HEK293 (cell line): Measurements from ENCODE around the gene C9orf72.

Source experiments
- CTCF ChIA-PET: fragments of 350-600 bp; formaldehyde crosslinking; extraction: SDS; loops from one replicate; lab custom pipeline; 2021; ENCODE audit warnings: antibody characterized with exemption; lab: Yijun Ruan, JAX
- POLR2A ChIA-PET: fragments of 300-600 bp; formaldehyde crosslinking; extraction: SDS; loops from one replicate; lab custom pipeline; 2020; ENCODE audit warnings: antibody characterized with exemption, inconsistent platforms; lab: Yijun Ruan, JAX
- H3K27ac ChIP-seq: fragments of 200-500 bp; sonication (Bioruptor generic); 2 replicates; pipeline ENCODE4 v1.5.1; 2014; ENCODE audit warnings: low read depth, low read length, control low read depth, inconsistent platforms; ENCODE audit errors: extremely low read depth
- H3K36me3 ChIP-seq, 2 experiments: fragments of 200-500 bp in 1 of 2; sonication (Bioruptor generic) in 1 of 2; 1 replicate in 1 of 2; 2 replicates in 1 of 2; pipeline ENCODE4 v1.5.1; 2014 to 2017; ENCODE audit warnings: inconsistent platforms in 2 of 2, low read length in 2 of 2; ENCODE audit not compliant: control insufficient read depth in 2 of 2, insufficient read depth in 1 of 2
- H3K4me1 ChIP-seq: fragments of 200-500 bp; sonication (Bioruptor generic); 2 replicates; pipeline ENCODE4 v1.5.1; 2014; ENCODE audit warnings: mild to moderate bottlenecking, low read length, inconsistent platforms; ENCODE audit not compliant: control insufficient read depth, insufficient read depth
- H3K4me3 ChIP-seq: 2 replicates; pipeline ENCODE4 v1.5.1; 2011; ENCODE audit warnings: low read depth, mild to moderate bottlenecking, control low read depth, low read length, moderate library complexity
- H3K9me3 ChIP-seq: fragments of 200-500 bp; sonication (Bioruptor generic); 2 replicates; pipeline ENCODE4 v1.5.1; 2014; ENCODE audit warnings: low read depth, low read length, inconsistent platforms; ENCODE audit not compliant: control insufficient read depth, insufficient read depth
- ATF2 ChIP-seq: fragments of 450-650 bp; formaldehyde crosslinking; IDR thresholded peaks from 2 replicates; pipeline ENCODE4 v1.5.1; 2016; ENCODE audit warnings: missing biosample characterization, missing genetic modification characterization, low read depth
- MYNN ChIP-seq: fragments of 450-650 bp; formaldehyde crosslinking; IDR thresholded peaks from 2 replicates; pipeline ENCODE4 v1.5.1; 2016; ENCODE audit warnings: missing biosample characterization, missing genetic modification characterization, borderline replicate concordance
- REPIN1 ChIP-seq: fragments of 450-650 bp; formaldehyde crosslinking; IDR thresholded peaks from 2 replicates; pipeline ENCODE4 v1.5.1; 2017; ENCODE audit warnings: missing biosample characterization, missing genetic modification characterization, low read depth
- ZBTB7A ChIP-seq: fragments of 450-650 bp; formaldehyde crosslinking; IDR thresholded peaks from 2 replicates; pipeline ENCODE4 v1.5.1; 2016; ENCODE audit warnings: low read depth, missing biosample characterization, missing genetic modification characterization
- ZNF157 ChIP-seq: fragments of 450-650 bp; formaldehyde crosslinking; IDR thresholded peaks from 2 replicates; pipeline ENCODE4 v1.5.1; 2016; ENCODE audit warnings: missing biosample characterization, missing genetic modification characterization
- ZNF16 ChIP-seq: fragments of 450-650 bp; formaldehyde crosslinking; IDR thresholded peaks from 2 replicates; pipeline ENCODE4 v1.5.1; 2016; ENCODE audit warnings: low read depth, missing biosample characterization, missing genetic modification characterization
- ZNF518A ChIP-seq: fragments of 450-650 bp; formaldehyde crosslinking; conservative IDR thresholded peaks from 2 replicates; pipeline ENCODE4 v1.5.1; 2016; ENCODE audit warnings: low read depth, missing biosample characterization, missing genetic modification characterization
- ZNF560 ChIP-seq: fragments of 450-650 bp; formaldehyde crosslinking; IDR thresholded peaks from 2 replicates; pipeline ENCODE4 v1.5.1; 2017; ENCODE audit warnings: missing biosample characterization, missing genetic modification characterization, borderline replicate concordance
- ZNF571 ChIP-seq: fragments of 450-650 bp; formaldehyde crosslinking; IDR thresholded peaks from 2 replicates; pipeline ENCODE4 v1.5.0; 2017; ENCODE audit warnings: missing biosample characterization, missing genetic modification characterization
- ZNF621 ChIP-seq: fragments of 450-650 bp; formaldehyde crosslinking; IDR thresholded peaks from 2 replicates; pipeline ENCODE4 v1.5.1; 2017; ENCODE audit warnings: missing biosample characterization, missing genetic modification characterization
- ZNF645 ChIP-seq: fragments of 450-650 bp; formaldehyde crosslinking; IDR thresholded peaks from 2 replicates; pipeline ENCODE4; 2016; ENCODE audit warnings: missing biosample characterization, missing genetic modification characterization
- ZSCAN5A ChIP-seq: fragments of 450-650 bp; formaldehyde crosslinking; IDR thresholded peaks from 2 replicates; pipeline ENCODE4 v1.5.1; 2016; ENCODE audit warnings: missing biosample characterization, missing genetic modification characterization

The C9orf72 gene

GRCh38 chr9:27564670-27565069 is 8.6 kb downstream of the C9orf72 start:
- ChIA-PET CTCF (no interaction called here), POLR2A (no interaction called here)
- TF ChIP-seq ZBTB7A (tag by site-specific recombination) = no peak
- no peak for TF ChIP-seq ZNF645 (tag by site-specific recombination)
- no peak for TF ChIP-seq ZSCAN5A (tag by site-specific recombination)
- no peak for TF ChIP-seq ZNF571 (tag by site-specific recombination)
- Histone ChIP-seq H3K9me3 (no peaks in the 10 kb centered on the region), H3K36me3 (peaks cover 0 to 33% of the 10 kb centered on the region in 2 experiments; a peak in 2 of 3 replicates), H3K4me3 (no peak overlapping the region), H3K4me1 (0 out of 2 replicates have a peak, but pooled peaks cover 3% of the 10 kb centered on the region), H3K27ac (no peak overlapping the region)

- TF ChIP-seq ZNF560 (no peak), ZNF518A (tag by site-specific recombination) (no peak), ZNF16 (no peak), ZNF157 (tag by site-specific recombination) (no peak), ATF2 (tag by site-specific recombination) (no peak), REPIN1 (tag by site-specific recombination) (no peak), MYNN (tag by site-specific recombination) (no peak), ZNF621 (tag by site-specific recombination) (no peak)
- H3K9me3 ChIP-seq = no peaks in the 10 kb centered on the region
- peaks cover 0 to 33% of the 10 kb centered on the region in 2 experiments; a peak in 2 of 3 replicates for H3K36me3 ChIP-seq
- no peak overlapping the region for H3K4me3 ChIP-seq
- ChIA-PET POLR2A (no interaction called here), CTCF (interaction anchor here (0.7 kb wide), 1 partner anchor 1694 kb away, joined by 3 read pairs; no protein-coding TSS in a partner anchor)
- H3K4me1 ChIP-seq = no peaks in the 10 kb centered on the region
- no peak overlapping the region for H3K27ac ChIP-seq
Observed at GRCh38 chr9:27563738-27564430, 9.4 kb downstream of the C9orf72 start.
